Measurements from ENCODE around the gene CORO6. TPM values are rescaled to one million over a fixed set of nuclear protein-coding genes. Genes with fewer than 3 reads are reported as not detected.

The CORO6 gene
- total and polyA plus RNA-seq, 5 donors from 2014 or later: 0.15 to 4.3 (median 0.45) TPM; not detected in 1

- no peaks in the 10 kb centered on the region for H3K36me3 ChIP-seq (ENCODE audit: control insufficient read depth, insufficient read depth, low read length)
- H3K27me3 ChIP-seq (ENCODE audit: control insufficient read depth, insufficient read depth, low read length): no peaks in the 10 kb centered on the region
- ATAC-seq (ENCODE audit: low read depth in 2 of 2): peak; percentile 59
- peaks cover 33% of the 10 kb centered on the region for H3K4me1 ChIP-seq (ENCODE audit: control insufficient read depth, insufficient read depth, low read length, poor library complexity, severe bottlenecking)
- Mint-ChIP-seq H3K27ac (peak overlapping the region; percentile 93 to 96 (median 94)), H3K36me3 (no peaks in the 10 kb centered on the region), H3K4me1 (peaks cover 0 to 42% (median 25%) of the 10 kb centered on the region in 4 donors), H3K27me3 (no peaks in the 10 kb centered on the region), H3K4me3 (peak overlapping the region; percentile 92 to 98 (median 96)), H3K9me3 (peaks cover 0 to 2% (median 0%) of the 10 kb centered on the region in 7 donors)
- peak overlapping the region; percentile 74 for H3K4me3 ChIP-seq (ENCODE audit: low read depth, low read length)
- DNase-seq: peak; percentile 66 to 84 (median 77)
- H3K27ac ChIP-seq (ENCODE audit: insufficient read depth, low read length, poor library complexity, severe bottlenecking): peak overlapping the region; percentile 78
- no peaks in the 10 kb centered on the region for H3K9me3 ChIP-seq (ENCODE audit: control insufficient read depth in 2 of 2, low read length in 2 of 2)
Observed at GRCh38 chr17:29567554-29568330, 55.0 kb downstream of the CORO6 start.

GRCh38 chr17:29567304-29567553 lies 55.5 kb downstream of the CORO6 start:
- Mint-ChIP-seq H3K27ac (peak overlapping the region in 1 of 3 donors; percentile 96), H3K27me3 (no peaks in the 10 kb centered on the region), H3K36me3 (no peaks in the 10 kb centered on the region), H3K4me1 (peaks cover 0 to 42% (median 25%) of the 10 kb centered on the region in 4 donors), H3K4me3 (peak overlapping the region; percentile 92 to 96 (median 94)), H3K9me3 (peaks cover 0 to 2% (median 0%) of the 10 kb centered on the region in 7 donors)
- peak; percentile 1 to 2 for ATAC-seq (ENCODE audit: low read depth in 2 of 2)
- Histone ChIP-seq H3K4me1 (ENCODE audit: control insufficient read depth, insufficient read depth, low read length, poor library complexity, severe bottlenecking) (peaks cover 33% of the 10 kb centered on the region), H3K36me3 (ENCODE audit: control insufficient read depth, insufficient read depth, low read length) (peaks cover 3% of the 10 kb centered on the region), H3K27me3 (ENCODE audit: control insufficient read depth, insufficient read depth, low read length) (no peaks in the 10 kb centered on the region), H3K9me3 (ENCODE audit: control insufficient read depth in 2 of 2, low read length in 2 of 2) (no peaks in the 10 kb centered on the region), H3K27ac (ENCODE audit: insufficient read depth, low read length, poor library complexity, severe bottlenecking) (peak overlapping the region; percentile 78), H3K4me3 (ENCODE audit: low read depth, low read length) (no peak overlapping the region)
- DNase-seq: no peak

- Histone ChIP-seq H3K9me3 (ENCODE audit: control insufficient read depth in 2 of 2, low read length in 2 of 2) (no peaks in the 10 kb centered on the region), H3K36me3 (ENCODE audit: control insufficient read depth, insufficient read depth, low read length) (peaks cover 7% of the 10 kb centered on the region), H3K27ac (ENCODE audit: insufficient read depth, low read length, poor library complexity, severe bottlenecking) (peak within 1 kb of the TSS; percentile 78), H3K4me3 (ENCODE audit: low read depth, low read length) (peak within 1 kb of the TSS; percentile 75), H3K4me1 (ENCODE audit: control insufficient read depth, insufficient read depth, low read length, poor library complexity, severe bottlenecking) (peaks cover 33% of the 10 kb centered on the region), H3K27me3 (ENCODE audit: control insufficient read depth, insufficient read depth, low read length) (no peaks in the 10 kb centered on the region)
- H3K9me3 Mint-ChIP-seq: peaks cover 0 to 2% (median 0%) of the 10 kb centered on the region in 7 donors
- H3K27me3 Mint-ChIP-seq: no peaks in the 10 kb centered on the region
- H3K4me3 Mint-ChIP-seq: peak within 1 kb of the TSS; percentile 92 to 98 (median 96)
- ATAC-seq (ENCODE audit: low read depth in 2 of 2) (peak; percentile 29 to 36), DNase-seq (peak; percentile 47 to 70 (median 66))
- H3K36me3 Mint-ChIP-seq: no peaks in the 10 kb centered on the region
- peak within 1 kb of the TSS; percentile 89 to 98 (median 93) for H3K27ac Mint-ChIP-seq
- peaks cover 0 to 45% (median 25%) of the 10 kb centered on the region in 4 donors for H3K4me1 Mint-ChIP-seq
Observed at GRCh38 chr17:29566473-29567303, 56.0 kb downstream of the CORO6 start, which contains the start of gene ABHD15. Gene ABHD15 (minus strand): TSS chr17:29567037. CDS start chr17:29566966, 71 bp downstream.

- H3K4me1 ChIP-seq (ENCODE audit: control insufficient read depth, insufficient read depth, low read length, poor library complexity, severe bottlenecking): peaks cover 33% of the 10 kb centered on the region
- peaks cover 0 to 42% (median 22%) of the 10 kb centered on the region in 4 donors for H3K4me1 Mint-ChIP-seq
- H3K9me3 ChIP-seq (ENCODE audit: control insufficient read depth in 2 of 2, low read length in 2 of 2): no peaks in the 10 kb centered on the region
- no peaks in the 10 kb centered on the region for H3K36me3 Mint-ChIP-seq
- no peaks in the 10 kb centered on the region for H3K27me3 Mint-ChIP-seq
- H3K9me3 Mint-ChIP-seq: no peaks in the 10 kb centered on the region
- H3K27ac ChIP-seq (ENCODE audit: insufficient read depth, low read length, poor library complexity, severe bottlenecking): peak overlapping the region; percentile 66
- DNase-seq (peak in 2 of 3 donors; percentile 65 to 85), ATAC-seq (ENCODE audit: low read depth in 2 of 2) (peak; percentile 16 to 17)
- H3K27ac Mint-ChIP-seq: peak overlapping the region; percentile 84 to 98 (median 89)
- peaks cover 11% of the 10 kb centered on the region for H3K36me3 ChIP-seq (ENCODE audit: control insufficient read depth, insufficient read depth, low read length)
- H3K4me3 Mint-ChIP-seq: peak overlapping the region; percentile 92 to 93 (median 92)
- no peaks in the 10 kb centered on the region for H3K27me3 ChIP-seq (ENCODE audit: control insufficient read depth, insufficient read depth, low read length)
- peak overlapping the region; percentile 75 for H3K4me3 ChIP-seq (ENCODE audit: low read depth, low read length)
Observed at GRCh38 chr17:29565643-29566472, 56.9 kb downstream of the CORO6 start.

Other genes with a start within 250 kb of the CORO6 start
- gene TAOK1, start 232.5 kb downstream of the CORO6 start, total RNA-seq: 68.5 TPM
- 1 to 10 TPM; 2.2 to 5.2 (median 3.1) TPM for gene TAOK1, start 232.5 kb downstream of the CORO6 start, polyA plus RNA-seq
- 9.9 TPM for gene ABHD15, start 55.9 kb downstream of the CORO6 start, total RNA-seq
- gene ABHD15, start 55.9 kb downstream of the CORO6 start, polyA plus RNA-seq: 1 to 10 TPM; 6.2 to 9.2 (median 7.4) TPM
- 87.4 TPM for gene TP53I13, start 54.2 kb downstream of the CORO6 start, total RNA-seq
- 10 to 100 TPM; 22.2 to 36.4 (median 26.2) TPM for gene TP53I13, start 54.2 kb downstream of the CORO6 start, polyA plus RNA-seq
- gene GIT1, start 33.3 kb downstream of the CORO6 start, total RNA-seq: 41.5 TPM
- gene GIT1, start 33.3 kb downstream of the CORO6 start, polyA plus RNA-seq: 1 to 10 TPM; 5.5 to 9.2 (median 6.4) TPM
- gene ANKRD13B, start 29.8 kb downstream of the CORO6 start, total RNA-seq: 5.9 TPM
- gene ANKRD13B, start 29.8 kb downstream of the CORO6 start, polyA plus RNA-seq: under 1 TPM in 2 of 4 donors, not detected in 2; 0.05 to 0.18 TPM

All from CD4-positive, CD25-positive, alpha-beta regulatory T cell (primary cell).